Measurements from ENCODE around the gene RCBTB2. TPM values are rescaled to one million over a fixed set of nuclear protein-coding genes. Genes with fewer than 3 reads are reported as not detected.

The RCBTB2 gene
- total RNA-seq, 1 donor from 2014 or later, result 25.2 TPM

GRCh38 chr13:48539550-48539949 lies 6.7 kb upstream of the RCBTB2 start:
- Mint-ChIP-seq H3K36me3 (ENCODE audit: low read depth) (no peaks in the 10 kb centered on the region), H3K27me3 (ENCODE audit: low read depth) (no peaks in the 10 kb centered on the region), H3K4me3 (no peak overlapping the region), H3K9me3 (peaks cover 7% of the 10 kb centered on the region), H3K27ac (ENCODE audit: unreplicated experiment) (no peak overlapping the region), H3K4me1 (peaks cover 30% of the 10 kb centered on the region)
- no peak for DNase-seq (ENCODE audit: low read depth, low spot score)
- TF ChIP-seq, protein P1, sequence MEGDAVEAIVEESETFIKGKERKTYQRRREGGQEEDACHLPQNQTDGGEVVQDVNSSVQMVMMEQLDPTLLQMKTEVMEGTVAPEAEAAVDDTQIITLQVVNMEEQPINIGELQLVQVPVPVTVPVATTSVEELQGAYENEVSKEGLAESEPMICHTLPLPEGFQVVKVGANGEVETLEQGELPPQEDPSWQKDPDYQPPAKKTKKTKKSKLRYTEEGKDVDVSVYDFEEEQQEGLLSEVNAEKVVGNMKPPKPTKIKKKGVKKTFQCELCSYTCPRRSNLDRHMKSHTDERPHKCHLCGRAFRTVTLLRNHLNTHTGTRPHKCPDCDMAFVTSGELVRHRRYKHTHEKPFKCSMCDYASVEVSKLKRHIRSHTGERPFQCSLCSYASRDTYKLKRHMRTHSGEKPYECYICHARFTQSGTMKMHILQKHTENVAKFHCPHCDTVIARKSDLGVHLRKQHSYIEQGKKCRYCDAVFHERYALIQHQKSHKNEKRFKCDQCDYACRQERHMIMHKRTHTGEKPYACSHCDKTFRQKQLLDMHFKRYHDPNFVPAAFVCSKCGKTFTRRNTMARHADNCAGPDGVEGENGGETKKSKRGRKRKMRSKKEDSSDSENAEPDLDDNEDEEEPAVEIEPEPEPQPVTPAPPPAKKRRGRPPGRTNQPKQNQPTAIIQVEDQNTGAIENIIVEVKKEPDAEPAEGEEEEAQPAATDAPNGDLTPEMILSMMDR (conservative IDR thresholded peaks at IDR 0.05), result no peak

DNA sequence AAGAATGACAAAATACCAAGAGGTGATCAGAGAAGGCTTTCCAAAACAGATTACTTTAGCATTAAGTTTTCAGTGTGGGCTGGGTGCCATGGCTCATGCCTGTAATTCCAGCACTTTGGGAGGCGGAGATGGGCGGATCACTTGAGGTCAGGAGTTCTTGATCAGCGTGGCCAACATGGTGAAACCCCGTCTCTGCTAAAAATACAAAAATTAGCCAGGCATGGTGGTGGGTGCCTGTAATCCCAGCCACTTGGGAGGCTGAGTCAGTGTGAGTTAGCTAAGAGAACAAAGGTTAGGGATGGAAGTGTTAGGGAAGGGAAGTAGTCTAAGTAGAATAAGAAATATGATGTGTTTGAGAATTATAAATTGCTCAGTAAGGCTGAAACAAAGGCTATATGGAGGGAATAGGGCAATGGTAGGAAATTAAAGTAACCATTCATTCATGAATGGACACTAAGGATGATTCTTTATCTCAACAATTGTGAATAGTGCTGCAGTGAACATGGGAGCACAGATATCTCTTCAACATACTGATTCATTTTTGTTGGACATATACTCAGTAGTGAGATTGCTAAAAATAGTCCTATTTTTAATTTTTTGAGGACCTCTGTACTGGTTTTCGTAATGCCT lies 3.9 kb upstream of the RCBTB2 start:
- TF ChIP-seq, protein P1 (conservative IDR thresholded peaks at IDR 0.05), result no peak
- no peaks in the 10 kb centered on the region for H3K36me3 Mint-ChIP-seq (ENCODE audit: low read depth)
- H3K4me3 Mint-ChIP-seq, result no peak overlapping the region
- peaks cover 20% of the 10 kb centered on the region for H3K4me1 Mint-ChIP-seq
- no peak overlapping the region for H3K27ac Mint-ChIP-seq (ENCODE audit: unreplicated experiment)
- no peak for DNase-seq (ENCODE audit: low read depth, low spot score)
- peaks cover 3% of the 10 kb centered on the region for H3K9me3 Mint-ChIP-seq
- no peaks in the 10 kb centered on the region for H3K27me3 Mint-ChIP-seq (ENCODE audit: low read depth)

DNA sequence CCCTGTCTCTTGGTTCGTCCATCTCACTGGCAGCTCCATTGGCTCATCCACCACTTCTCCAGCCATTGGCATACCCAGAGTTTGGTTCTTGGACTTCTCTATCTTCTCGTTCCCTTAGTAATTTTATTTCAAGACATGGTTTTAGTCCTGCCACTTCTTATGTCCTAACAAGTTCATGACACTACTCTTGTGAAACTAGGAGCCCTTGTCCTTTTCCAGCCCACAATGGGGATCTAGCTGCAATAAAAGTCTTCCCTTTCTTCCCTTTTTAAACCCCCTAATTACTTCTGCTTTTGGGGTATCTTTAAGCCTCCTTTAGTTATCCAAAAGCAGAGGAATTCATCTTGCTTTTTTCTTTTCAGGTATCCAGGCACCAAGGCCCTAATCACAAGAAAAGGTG lies 2.9 kb upstream of the RCBTB2 start:
- DNase-seq (ENCODE audit: low read depth, low spot score), result no peak
- TF ChIP-seq, protein P1 (conservative IDR thresholded peaks at IDR 0.05), result no peak
- H3K9me3 Mint-ChIP-seq, result peaks cover 3% of the 10 kb centered on the region
- peaks cover 30% of the 10 kb centered on the region for H3K4me1 Mint-ChIP-seq
- no peak overlapping the region for H3K27ac Mint-ChIP-seq (ENCODE audit: unreplicated experiment)
- peak overlapping the region; percentile 0 for H3K4me3 Mint-ChIP-seq
- H3K36me3 Mint-ChIP-seq (ENCODE audit: low read depth), result no peaks in the 10 kb centered on the region
- no peaks in the 10 kb centered on the region for H3K27me3 Mint-ChIP-seq (ENCODE audit: low read depth)

GRCh38 chr13:48534911-48535501 lies 2.1 kb upstream of the RCBTB2 start:
- no peak overlapping the region for H3K27ac Mint-ChIP-seq (ENCODE audit: unreplicated experiment)
- H3K9me3 Mint-ChIP-seq, result peaks cover 3% of the 10 kb centered on the region
- peaks cover 30% of the 10 kb centered on the region for H3K4me1 Mint-ChIP-seq
- peak overlapping the region; percentile 35 for H3K4me3 Mint-ChIP-seq
- DNase-seq (ENCODE audit: low read depth, low spot score), result no peak
- TF ChIP-seq, protein P1 (conservative IDR thresholded peaks at IDR 0.05), result no peak
- H3K36me3 Mint-ChIP-seq (ENCODE audit: low read depth), result no peaks in the 10 kb centered on the region
- H3K27me3 Mint-ChIP-seq (ENCODE audit: low read depth), result no peaks in the 10 kb centered on the region

GRCh38 chr13:48533961-48534600 lies 1.2 kb upstream of the RCBTB2 start:
- Mint-ChIP-seq H3K4me1 (peaks cover 33% of the 10 kb centered on the region), H3K4me3 (peak overlapping the region; percentile 92), H3K27me3 (ENCODE audit: low read depth) (no peaks in the 10 kb centered on the region), H3K9me3 (peaks cover 3% of the 10 kb centered on the region), H3K27ac (ENCODE audit: unreplicated experiment) (no peak overlapping the region), H3K36me3 (ENCODE audit: low read depth) (no peaks in the 10 kb centered on the region)
- no peak for DNase-seq (ENCODE audit: low read depth, low spot score)
- TF ChIP-seq, protein P1 (conservative IDR thresholded peaks at IDR 0.05), result no peak
